K562 (cell line): ENCODE data around the gene RMC1.

Experiments used
- ASH1L ChIP-seq: fragments of 450-650 bp; IDR thresholded peaks from 2 replicates; pipeline ENCODE4 v1.6.1; 2018; ENCODE audit warnings: borderline replicate concordance, mild to moderate bottlenecking, low read depth; ENCODE audit not compliant: partially characterized antibody
- ZNF263 ChIP-seq: sonication (generic); formaldehyde crosslinking; IDR thresholded peaks from 2 replicates; pipeline ENCODE4 v1.8.0; 2022; ENCODE audit warnings: mild to moderate bottlenecking, missing genetic modification reagents, borderline replicate concordance

DNA sequence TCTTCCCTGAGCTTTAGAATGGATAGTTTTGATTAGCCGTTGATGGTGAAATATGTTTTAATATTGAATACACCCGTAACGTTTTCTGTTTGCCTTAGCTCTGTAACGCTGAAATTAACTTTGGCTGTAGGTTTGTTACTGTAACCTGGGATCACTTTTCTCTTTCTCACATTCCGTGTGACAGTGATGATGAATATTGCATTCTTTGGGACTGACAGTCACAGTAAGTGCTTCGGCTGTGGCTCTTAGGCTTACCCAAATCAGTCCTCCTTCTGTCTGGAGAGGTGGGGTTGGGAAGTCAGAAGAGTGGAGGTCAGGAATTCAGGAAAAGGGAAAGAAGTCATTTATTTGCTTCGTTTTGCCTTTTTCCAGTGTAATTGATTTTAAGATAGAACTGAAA lies 18.0 kb downstream of the RMC1 start:
- TF ChIP-seq ASH1L (no peak), ZNF263 (CRISPR knock-in tag) (no peak)
